GM18517 (cell line): Measurements from ENCODE around the gene JADE2.
"Not testable (repeated sequence)": the region's sequence is repeated elsewhere in the genome, so short reads cannot be mapped to it uniquely, and the experiment has no call there.

Experiments
- ATAC-seq: cut with Tn5 transposase; IDR thresholded peaks from one replicate; pipeline ENCODE4 v1.9.1; 2021; ENCODE audit warnings: mild to moderate bottlenecking, moderate library complexity; ENCODE audit not compliant: unreplicated experiment

The JADE2 gene

DNA sequence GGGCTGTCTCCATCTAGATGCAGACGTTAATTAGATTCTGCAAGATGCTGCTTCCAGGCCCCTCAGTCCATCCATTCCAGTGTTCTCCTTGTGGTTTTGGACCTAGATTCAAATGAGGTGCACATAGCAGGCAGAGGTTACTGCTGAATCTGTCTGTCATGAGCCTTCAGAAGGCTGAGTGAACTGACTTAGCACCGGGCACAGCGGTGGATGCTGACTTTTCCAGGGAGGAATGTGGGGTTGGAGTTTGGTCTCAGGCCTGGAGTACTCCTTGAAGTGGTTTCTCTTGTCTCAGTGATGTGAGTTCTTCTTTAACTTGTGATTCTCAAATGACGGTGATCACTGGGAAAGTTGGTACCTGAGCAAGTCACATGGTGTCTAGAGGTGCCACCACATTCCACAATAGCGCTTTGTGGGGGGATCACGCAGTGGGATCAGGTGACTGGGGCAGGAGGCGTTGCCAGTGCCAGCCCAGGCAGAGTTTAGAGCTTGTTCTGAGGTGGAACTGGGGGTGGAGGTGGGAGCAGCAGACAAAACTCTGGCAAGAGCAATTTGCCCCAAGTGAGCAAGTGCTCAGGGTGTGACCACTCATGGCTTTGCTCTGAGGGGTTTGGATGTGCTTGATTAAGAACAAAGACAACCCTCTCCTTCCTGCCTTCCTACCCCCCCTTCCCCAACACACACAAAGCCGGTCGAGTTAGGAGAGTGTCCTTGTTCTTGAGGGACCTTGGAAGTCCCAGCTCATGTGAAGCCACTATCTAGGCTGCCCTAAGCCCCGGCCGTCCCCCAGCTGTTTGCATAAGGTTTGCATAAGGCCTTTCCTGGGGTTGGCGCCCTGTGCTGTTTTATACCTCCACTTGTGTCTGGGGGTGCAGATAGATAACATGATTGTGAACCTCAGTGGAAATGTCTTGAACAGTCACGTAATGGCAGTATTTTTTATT, 25.1 kb downstream of the JADE2 start:
- ATAC-seq, result no peak

DNA sequence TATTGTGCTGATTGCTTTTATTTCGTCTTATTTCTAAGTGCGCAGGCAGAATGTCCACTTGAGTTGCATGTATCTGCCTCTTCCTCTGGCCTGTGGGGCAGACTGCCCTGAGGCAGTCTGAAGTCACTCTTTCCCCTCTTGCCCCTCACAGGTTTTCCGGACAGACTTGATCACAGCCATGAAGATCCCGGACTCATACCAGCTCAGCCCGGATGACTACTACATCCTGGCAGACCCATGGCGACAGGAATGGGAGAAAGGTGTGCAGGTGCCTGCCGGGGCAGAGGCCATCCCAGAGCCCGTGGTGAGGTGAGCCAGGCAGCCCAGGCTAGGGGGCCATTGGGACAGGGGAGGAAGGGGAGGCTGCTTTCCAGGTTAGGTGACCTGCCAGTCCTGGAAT, 26.4 kb downstream of the JADE2 start:
- ATAC-seq, result no peak

DNA sequence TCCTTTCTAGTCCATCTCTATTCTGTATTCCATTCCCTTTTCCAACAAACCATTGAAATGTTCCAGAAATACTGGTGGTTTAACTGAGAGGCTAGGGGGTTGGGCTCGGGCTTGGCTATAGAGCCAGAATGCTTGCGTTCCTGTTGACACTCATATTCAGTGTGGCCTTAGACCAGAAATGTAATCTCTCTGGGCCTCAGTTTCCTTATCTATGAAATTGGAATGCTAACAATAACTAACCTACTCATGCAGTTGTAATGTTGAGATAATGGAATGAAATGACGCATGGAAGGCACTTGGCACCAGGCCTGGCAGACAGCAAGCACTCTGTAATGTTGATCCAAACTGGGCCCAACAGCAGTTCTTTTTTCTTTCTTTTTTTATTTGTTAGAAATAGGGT, 26.8 kb downstream of the JADE2 start:
- ATAC-seq, result no peak

DNA sequence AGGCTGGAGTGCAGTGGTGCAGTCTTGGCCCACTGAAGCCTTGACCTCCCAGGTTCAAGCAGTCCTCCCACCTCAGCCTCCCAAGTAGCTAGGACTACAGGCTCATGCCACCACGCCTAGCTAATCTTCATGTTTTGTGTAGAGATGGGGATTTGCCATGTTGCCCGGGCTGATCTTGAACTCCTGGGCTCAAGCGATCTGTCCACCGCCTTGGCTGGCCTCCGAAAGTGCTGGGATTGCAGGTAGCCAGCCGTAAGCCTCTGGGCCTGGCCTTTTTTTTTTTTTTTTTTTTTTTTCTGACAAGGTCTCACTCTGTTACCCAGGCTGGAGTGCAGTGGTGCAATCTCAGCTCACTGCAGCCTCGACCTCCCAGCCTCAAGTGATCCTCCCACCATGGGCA, 27.2 kb downstream of the JADE2 start:
- ATAC-seq, result not testable (repeated sequence)

DNA sequence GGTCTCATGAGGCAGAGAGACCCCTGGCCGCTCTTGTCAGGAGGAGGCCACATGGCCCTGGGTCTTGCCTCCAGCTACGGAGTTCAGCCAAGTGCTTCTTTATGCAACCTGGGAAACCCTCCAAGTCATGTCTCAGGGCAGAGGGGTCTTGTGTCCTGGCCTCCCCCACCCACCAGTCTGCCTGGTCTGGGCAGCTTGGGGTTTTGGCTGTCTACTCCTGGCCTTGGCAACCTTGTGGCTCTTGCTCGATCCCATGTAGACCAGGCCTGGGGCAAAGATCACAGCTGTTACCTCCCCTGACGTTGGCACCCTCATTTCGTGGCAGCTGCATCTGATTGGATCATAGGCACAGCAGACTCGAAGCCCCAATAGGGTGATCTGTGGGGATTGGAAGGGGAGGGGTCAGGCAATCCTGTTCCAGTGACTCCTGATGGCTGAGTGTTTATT, 28.4 kb downstream of the JADE2 start:
- ATAC-seq, result no peak

DNA sequence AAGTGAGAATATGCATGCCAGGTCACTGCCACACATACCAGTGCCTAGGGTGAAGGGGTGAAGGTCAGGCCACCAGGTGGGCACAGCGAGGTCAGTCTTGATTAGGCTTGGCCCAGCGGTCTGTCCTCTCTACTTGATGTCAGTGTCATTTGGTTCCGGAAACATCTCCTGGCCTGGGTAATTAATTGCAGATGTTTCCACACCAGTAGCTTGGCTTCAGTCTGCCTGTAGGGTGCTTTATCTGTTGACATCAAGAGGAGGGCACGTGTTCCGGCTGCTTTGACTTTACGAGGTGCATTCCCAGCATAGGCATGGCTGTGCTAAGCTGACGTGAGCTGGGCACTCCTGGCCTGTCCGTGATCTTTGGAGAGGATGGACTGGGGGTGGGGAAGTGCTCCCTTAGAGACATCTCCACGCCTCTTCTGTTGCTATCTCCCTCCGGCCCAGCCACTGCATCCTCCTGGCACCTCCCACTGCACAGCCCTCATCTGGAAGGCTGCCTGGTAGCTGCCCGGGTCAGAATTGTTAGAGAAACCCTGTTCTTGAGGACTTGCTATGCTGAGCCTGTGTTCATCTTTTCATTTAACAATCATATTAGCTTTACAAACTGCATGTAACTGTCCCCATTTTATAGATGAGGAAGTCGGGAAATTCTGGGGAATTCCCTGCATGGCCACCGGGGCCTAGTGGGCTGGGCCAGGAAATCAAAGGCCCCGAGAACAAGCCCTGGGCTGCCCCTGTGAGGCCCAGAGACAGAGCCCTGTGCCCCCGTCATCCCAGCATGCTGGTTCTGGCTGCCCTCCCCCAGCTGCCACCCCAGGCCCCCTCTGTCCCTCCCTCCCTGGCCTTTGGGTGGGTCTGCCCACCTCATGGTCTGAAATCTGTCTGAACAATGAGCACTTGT, 29.1 kb downstream of the JADE2 start:
- peak; percentile 53 for ATAC-seq

DNA sequence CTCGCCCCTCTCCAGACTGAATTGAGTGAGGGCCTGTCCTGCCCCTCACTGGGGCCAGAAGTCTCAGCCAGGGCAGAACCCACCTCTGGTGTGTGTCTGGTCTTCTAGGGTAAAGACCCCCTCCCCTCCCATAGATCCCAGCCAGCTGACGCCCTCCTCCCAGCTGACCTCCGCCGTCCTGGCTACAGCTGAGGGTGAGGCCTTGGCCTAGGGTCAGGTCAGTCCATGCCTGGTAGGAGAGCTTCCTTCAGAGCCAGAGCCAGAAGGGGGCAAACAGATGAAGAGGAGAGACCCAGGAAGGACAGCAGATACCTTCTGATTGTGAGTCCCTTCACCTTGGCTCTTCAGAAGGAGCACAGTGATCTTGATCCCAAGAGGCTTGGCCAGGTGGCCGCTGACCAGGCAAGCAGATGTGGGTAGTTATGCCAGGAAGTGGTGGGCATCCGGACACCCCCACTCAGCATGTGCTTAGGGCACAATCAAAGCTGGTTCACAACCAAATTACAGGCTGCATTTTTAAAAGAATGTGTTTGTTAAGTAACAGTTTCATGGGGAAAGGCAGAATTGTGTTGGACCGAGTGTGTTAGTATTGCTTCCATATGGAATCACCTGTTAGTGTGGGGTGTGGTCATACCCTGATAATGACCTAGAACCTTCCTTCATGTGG, 29.9 kb downstream of the JADE2 start:
- ATAC-seq, result no peak

DNA sequence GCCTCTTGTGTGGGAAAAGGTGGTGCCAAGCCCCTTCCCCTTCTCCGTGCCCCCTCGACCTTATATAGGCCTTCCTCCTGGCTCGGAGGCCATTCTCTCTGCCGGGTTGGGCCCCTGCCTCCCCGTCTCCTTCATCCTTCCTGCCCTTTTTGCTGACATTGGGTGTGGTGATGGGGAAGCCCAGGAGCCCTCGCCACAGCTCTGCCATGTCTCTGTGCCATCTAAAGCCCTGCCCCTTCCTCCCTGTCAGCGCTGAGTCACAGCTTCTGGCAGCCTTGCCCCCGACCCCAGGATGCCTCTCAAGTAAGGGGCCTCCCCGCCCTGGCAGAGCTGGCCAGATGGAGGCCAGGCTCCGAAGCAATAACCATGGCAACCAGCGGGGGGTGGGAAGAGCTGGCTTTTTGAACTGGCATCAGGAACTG, 30.4 kb downstream of the JADE2 start:
- ATAC-seq, result peak; percentile 37

DNA sequence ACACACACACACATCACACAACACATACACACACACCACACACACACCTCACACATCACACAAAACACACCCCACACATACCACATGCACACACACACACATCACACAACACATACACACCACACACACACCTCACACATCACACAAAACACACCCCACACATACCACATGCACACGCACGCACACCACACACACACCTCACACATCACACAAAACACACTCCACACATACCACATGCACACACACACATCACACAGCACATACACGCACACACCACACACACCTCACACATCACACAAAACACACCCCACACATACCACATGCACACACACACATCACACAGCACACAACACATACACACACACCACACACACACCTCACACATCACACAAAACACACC, 31.1 kb downstream of the JADE2 start:
- not testable (repeated sequence) for ATAC-seq

DNA sequence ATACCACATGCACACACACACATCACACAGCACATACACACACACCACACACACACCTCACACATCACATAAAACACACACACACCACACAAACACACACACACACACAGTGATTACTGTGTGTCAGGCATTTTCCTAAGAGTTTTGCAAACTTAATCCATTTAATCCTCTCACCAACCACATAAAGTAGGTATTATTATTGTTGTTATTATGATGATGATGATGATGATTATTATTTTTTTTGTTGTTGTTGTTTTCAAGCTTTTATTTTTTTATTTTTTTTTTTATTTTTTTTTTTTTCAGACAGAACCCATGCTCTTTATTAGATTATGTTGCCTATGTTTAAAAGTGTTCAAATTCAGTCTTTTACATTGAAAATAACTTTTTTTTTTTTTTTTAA, 31.5 kb downstream of the JADE2 start:
- ATAC-seq, result no peak

DNA sequence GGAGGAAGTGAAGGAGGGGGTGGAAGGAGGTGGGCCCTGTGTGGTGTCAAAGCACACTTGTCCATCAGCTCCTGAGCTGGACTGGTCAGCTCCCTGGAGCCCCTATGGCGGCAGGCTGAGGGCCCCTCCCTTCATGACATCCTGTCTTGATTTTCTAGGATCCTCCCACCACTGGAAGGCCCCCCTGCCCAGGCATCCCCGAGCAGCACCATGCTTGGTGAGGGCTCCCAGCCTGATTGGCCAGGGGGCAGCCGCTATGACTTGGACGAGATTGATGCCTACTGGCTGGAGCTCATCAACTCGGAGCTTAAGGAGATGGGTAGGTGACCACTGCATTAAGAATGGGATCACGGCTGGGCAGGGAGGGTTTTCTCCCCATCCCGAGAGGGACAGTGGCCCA, 34.2 kb downstream of the JADE2 start:
- no peak for ATAC-seq

DNA sequence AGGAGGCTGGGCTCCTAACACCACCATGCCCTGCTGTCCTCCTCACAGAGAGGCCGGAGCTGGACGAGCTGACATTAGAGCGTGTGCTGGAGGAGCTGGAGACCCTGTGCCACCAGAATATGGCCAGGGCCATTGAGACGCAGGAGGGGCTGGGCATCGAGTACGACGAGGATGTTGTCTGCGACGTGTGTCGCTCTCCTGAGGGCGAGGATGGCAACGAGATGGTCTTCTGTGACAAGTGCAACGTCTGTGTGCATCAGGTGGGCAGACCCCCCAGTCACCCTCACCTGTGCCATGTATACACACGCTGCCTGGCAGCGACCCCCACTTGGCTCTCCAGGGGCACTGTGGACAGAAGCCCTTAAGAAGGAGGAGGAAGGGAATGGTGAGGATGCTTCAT, 35.2 kb downstream of the JADE2 start:
- ATAC-seq, result no peak

DNA sequence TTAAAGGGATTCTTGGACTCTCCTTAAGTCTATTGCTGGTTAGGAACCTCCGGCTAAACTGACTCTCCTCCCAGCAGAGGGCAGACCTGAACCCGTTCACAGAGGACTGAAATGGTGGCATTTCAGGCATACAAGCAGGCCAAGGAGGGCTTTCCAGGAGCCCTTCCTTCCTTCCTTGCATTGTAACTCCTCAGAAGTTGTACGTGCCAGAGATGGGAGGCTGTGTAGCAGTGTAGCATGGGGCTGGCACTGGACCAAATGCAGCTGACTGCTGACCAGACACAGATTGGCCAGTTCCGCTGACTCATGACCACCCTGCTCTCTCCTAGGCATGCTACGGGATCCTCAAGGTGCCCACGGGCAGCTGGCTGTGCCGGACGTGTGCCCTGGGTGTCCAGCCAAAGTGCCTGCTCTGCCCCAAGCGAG, 36.4 kb downstream of the JADE2 start:
- ATAC-seq, result no peak

DNA sequence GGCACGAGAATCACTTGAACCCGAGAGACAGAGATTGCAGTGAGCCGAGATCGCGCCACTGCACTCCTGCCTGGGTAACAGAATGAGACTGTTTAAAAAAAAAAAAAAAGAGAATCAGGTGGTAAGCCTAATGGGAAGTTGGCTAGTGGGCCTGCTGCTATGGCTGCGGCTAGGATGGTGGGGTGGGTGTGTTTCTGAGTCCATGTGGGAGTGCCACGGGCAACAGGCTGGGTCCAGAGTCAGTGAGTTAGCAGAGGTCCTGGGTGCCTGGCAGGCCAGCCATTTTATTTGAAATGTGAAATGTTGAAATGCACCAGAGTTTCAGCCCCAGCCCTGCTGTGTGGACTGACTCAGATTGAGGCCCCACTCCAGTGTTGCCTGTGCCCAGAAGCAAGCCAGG, 37.8 kb downstream of the JADE2 start:
- ATAC-seq, result no peak

DNA sequence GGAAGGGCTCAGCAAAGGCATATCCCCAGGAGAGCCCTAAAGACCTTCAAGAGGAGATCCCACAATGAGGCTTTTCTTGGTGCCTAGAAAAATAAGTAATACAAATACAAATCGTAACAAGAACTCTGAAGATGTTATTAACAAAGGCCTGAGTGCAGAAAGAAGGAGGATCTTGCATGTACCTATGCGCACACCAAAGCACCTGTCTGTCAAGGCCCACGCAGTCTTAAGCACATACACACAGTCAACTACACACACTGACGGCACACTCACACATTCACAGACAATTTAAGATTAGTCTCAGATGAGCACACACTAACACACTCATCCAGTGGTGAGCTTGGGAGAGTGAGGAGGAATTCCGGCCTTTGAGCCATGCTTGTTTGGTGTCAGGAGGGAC, 38.5 kb downstream of the JADE2 start:
- no peak for ATAC-seq

DNA sequence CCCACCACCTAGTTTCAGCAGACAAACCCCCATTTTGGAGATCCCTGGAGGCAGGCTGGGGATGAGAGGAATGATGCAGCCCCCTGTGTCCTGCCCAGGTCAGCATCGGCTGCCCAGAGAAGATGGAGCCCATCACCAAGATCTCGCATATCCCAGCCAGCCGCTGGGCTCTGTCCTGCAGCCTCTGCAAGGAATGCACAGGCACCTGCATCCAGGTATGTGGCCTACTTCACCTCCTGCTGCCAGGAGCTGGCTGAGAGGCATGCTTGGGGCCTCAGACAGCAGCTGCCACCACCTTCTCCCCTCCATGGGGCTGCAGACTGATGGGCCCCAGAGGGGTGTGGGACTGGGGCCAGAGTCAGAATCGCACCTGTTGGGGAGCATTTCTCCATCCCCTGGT, 38.9 kb downstream of the JADE2 start:
- no peak for ATAC-seq

DNA sequence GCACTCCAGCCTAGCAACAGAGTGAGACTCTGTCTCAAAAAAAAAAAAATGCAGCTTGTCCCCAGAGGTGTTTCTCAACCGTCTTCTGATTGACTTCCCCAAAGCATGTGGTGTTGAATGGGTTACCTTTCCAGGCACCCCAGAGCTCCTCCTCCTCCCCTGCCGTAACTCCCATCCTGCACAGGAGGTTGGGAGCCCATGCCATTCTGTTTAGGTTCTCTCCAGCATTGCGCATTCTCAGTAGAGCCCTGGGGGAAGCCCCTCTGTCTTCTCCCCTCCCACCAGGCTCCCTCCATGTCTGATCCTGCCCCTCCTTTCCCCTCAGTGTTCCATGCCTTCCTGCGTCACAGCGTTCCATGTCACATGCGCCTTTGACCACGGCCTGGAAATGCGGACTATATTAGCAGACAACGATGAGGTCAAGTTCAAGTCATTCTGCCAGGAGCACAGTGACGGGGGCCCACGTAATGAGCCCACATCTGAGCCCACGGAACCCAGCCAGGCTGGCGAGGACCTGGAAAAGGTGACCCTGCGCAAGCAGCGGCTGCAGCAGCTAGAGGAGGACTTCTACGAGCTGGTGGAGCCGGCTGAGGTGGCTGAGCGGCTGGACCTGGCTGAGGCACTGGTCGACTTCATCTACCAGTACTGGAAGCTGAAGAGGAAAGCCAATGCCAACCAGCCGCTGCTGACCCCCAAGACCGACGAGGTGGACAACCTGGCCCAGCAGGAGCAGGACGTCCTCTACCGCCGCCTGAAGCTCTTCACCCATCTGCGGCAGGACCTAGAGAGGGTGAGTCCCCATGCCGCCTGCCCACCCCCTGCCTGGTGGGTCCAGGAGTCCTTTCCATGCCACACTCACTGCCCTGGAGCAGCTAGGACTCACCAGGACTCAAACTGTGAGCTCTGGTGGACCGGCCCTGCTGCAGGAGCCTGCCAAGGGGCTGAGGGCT, 40.6 kb downstream of the JADE2 start:
- no peak for ATAC-seq

DNA sequence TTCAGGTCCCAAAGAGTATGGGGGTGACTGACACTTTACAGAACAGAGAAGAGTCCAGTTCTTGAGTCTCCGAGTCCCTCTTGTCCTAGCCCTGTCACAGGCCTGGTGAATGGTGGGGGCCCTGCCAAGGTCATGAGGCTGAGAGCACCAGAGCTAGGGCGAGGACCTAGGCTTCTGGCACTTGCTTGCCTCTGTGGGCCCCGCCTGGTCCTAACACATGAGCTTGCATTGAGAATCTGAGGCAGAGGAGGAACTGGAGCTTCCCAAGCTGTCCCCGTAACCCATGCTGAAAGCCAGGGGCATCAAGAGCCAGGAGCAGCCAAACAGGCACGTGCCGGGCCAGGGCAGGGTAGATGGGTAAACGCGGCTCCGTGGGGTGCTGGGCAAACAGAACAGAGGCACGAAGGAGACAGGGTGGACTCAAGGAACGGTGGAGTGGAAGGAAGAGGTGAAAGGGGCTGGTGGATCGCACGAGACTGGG, 41.3 kb downstream of the JADE2 start:
- ATAC-seq, result no peak

DNA sequence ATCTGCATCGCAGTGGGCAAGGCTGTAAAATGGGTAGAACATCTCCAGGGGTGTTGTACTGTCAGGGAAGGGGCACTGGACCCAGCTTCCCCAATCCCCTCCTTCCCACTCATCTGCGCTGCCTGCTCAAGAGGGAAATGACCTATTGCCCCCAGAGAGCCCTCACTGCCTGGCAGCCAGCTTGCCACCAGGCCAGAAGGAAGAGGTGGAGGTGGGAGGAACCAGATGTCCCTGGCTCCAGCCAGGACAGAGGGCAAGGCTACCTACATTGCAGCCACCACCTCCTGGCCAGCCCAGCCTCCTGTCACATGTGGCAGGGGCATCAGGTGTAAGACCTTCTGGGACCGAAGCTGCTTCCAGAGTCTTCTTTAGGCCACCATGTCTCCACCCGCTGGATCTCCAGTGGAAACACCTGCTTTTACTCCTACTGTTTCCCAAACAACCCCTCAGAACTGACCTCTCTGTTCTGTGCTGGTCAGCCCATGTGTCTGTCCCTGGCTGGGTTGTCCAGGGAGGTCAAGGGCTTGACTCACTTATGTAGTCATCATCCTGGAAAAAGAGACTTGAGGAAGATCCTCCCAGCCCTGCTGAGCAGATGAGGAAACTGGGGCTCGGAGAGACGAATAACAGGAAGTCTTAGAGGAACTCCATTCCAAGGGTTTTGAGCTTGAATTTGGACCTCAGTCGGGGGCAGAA, 42.3 kb downstream of the JADE2 start:
- ATAC-seq, result no peak
